Gastroesophageal sphincter (tissue), 4 donors: Measurements from ENCODE around the gene FCMR. TPM values are rescaled to one million over a fixed set of nuclear protein-coding genes. Genes with fewer than 3 reads are reported as not detected.

Source experiments
- ATAC-seq: fragments of 150-250 bp; one replicate; pipeline ENCODE4 v1.9.1; 2016; ENCODE audit warnings: mild to moderate bottlenecking, moderate library complexity
- H3K27ac ChIP-seq, 4 donors: fragments of 200-600 bp; sonication (generic) in 3 of 4; 1 replicate in 3 of 4; 2 replicates in 1 of 4; pipeline ENCODE4 v1.5.1; 2016 to 2019
- H3K27me3 ChIP-seq: fragments of 200-600 bp; sonication (generic); one replicate; pipeline ENCODE4 v1.5.1; 2019
- H3K36me3 ChIP-seq, 2 donors: fragments of 200-600 bp; sonication (generic); one replicate each; pipeline ENCODE4 v1.5.1; 2019; ENCODE audit warnings: control low read depth in 1 of 2
- H3K4me1 ChIP-seq, 3 donors: fragments of 200-600 bp; sonication (generic); 1 replicate in 2 of 3; 2 replicates in 1 of 3; pipeline ENCODE4 v1.5.1; 2016 to 2019; ENCODE audit warnings: control low read depth in 2 of 3
- H3K4me3 ChIP-seq, 2 donors: fragments of 200-600 bp; sonication (generic); one replicate each; pipeline ENCODE4 v1.5.1; 2019; ENCODE audit warnings: mild to moderate bottlenecking in 1 of 2, moderate library complexity in 1 of 2
- H3K9me3 ChIP-seq, 3 donors: fragments of 200-600 bp; sonication (generic); one replicate each; pipeline ENCODE4 v1.5.1; 2017 to 2019; ENCODE audit warnings: control low read depth in 2 of 3
- CTCF ChIP-seq, 4 experiments: fragments of 200-600 bp in 2 of 4; fragments of 450-650 bp in 2 of 4; sonication (generic) in 1 of 4; IDR thresholded peaks; one replicate each; pipeline ENCODE4 v1.5.1; 2017 to 2019; ENCODE audit warnings: antibody characterized with exemption in 4 of 4, mild to moderate bottlenecking in 2 of 4, moderate library complexity in 2 of 4
- EP300 ChIP-seq: sonication (generic); formaldehyde crosslinking; IDR thresholded peaks from one replicate; pipeline ENCODE4 v1.6.1; 2017; ENCODE audit warnings: antibody characterized with exemption, mild to moderate bottlenecking
- POLR2A ChIP-seq, 2 donors: fragments of 450-650 bp; IDR thresholded peaks; one replicate each; pipeline ENCODE4 v1.6.1; 2017; ENCODE audit warnings: antibody characterized with exemption in 2 of 2, mild to moderate bottlenecking in 2 of 2, moderate library complexity in 1 of 2
- POLR2AphosphoS5 ChIP-seq: sonication (generic); formaldehyde crosslinking; IDR thresholded peaks from one replicate; pipeline ENCODE4 v1.6.1; 2017; ENCODE audit warnings: antibody characterized with exemption
- WGBS, 2 donors: methylation state at CpG; one replicate each; pipeline ENCODE4 v1.1.5; 2018; ENCODE audit warnings: low coverage in 1 of 2; 5-methylcytosine and 5-hydroxymethylcytosine counted together
- total RNA-seq, 4 donors: library from RNA; depleted of rRNA; stranded (reverse); fragments of >200 nt; gene quantifications; one replicate each; pipeline ENCODE4 v1.1.0, GENCODE V29; 2016

Gene FCMR
- total RNA-seq, 4 donors from 2014 or later: 1.0 to 4.1 (median 1.6) TPM; not detected in 1

- Histone ChIP-seq H3K27me3 (peaks cover 51% of the 10 kb centered on the region), H3K9me3 (no peaks in the 10 kb centered on the region), H3K4me3 (peak overlapping the region; percentile 29 to 62), H3K36me3 (no peaks in the 10 kb centered on the region), H3K4me1 (peaks cover 0 to 32% (median 10%) of the 10 kb centered on the region in 3 donors), H3K27ac (peak overlapping the region in 2 of 4 donors; percentile 28 to 68)
- TF ChIP-seq CTCF (IDR thresholded peaks at IDR 0.05): no peak
- no peak for TF ChIP-seq POLR2A (IDR thresholded peaks at IDR 0.05)
- no peak for TF ChIP-seq EP300
- TF ChIP-seq POLR2AphosphoS5: no peak
- peak; percentile 5 for ATAC-seq
- 32% methylated on average over 3 of the region's 14 CpGs; no CpG with 5 or more reads in 1 of the 2 donors for WGBS, 2 donors
Observed at GRCh38 chr1:206909883-206910318, 11.8 kb downstream of the FCMR start.

- Histone ChIP-seq H3K36me3 (no peaks in the 10 kb centered on the region), H3K4me1 (peaks cover 0 to 32% (median 10%) of the 10 kb centered on the region in 3 donors), H3K4me3 (peak overlapping the region; percentile 29 to 62), H3K9me3 (no peaks in the 10 kb centered on the region), H3K27ac (peak overlapping the region in 3 of 4 donors; percentile 28 to 68 (median 52)), H3K27me3 (peaks cover 46% of the 10 kb centered on the region)
- peak; percentile 71 for ATAC-seq
- no CpG with 5 or more reads among the region's 69 CpGs for WGBS, 2 donors
- TF ChIP-seq CTCF (IDR thresholded peaks at IDR 0.05) (peak in 1 of 4 experiments; percentile 7), POLR2AphosphoS5 (peak; percentile 78), POLR2A (IDR thresholded peaks at IDR 0.05) (no peak)
Observed at GRCh38 chr1:206909161-206909882, 12.4 kb downstream of the FCMR start.

GRCh38 chr1:206908038-206908437 lies 13.7 kb downstream of the FCMR start:
- ATAC-seq: no peak
- H3K4me3 ChIP-seq: no peak overlapping the region
- peaks cover 34% of the 10 kb centered on the region for H3K27me3 ChIP-seq
- no peak overlapping the region for H3K27ac ChIP-seq
- WGBS, 2 donors: 86 to 88% methylated on average over 4 of the region's 10 CpGs
- no peaks in the 10 kb centered on the region for H3K36me3 ChIP-seq
- no peaks in the 10 kb centered on the region for H3K9me3 ChIP-seq
- peaks cover 0 to 32% (median 10%) of the 10 kb centered on the region in 3 donors for H3K4me1 ChIP-seq
- no peak for TF ChIP-seq CTCF (IDR thresholded peaks at IDR 0.05)
- TF ChIP-seq POLR2AphosphoS5: no peak
- TF ChIP-seq EP300: no peak
- no peak for TF ChIP-seq POLR2A (IDR thresholded peaks at IDR 0.05)

GRCh38 chr1:206907304-206907991 lies 14.3 kb downstream of the FCMR start:
- Histone ChIP-seq H3K9me3 (no peaks in the 10 kb centered on the region), H3K27me3 (peaks cover 29% of the 10 kb centered on the region), H3K4me1 (peaks cover 0 to 32% (median 10%) of the 10 kb centered on the region in 3 donors), H3K4me3 (no peak overlapping the region), H3K36me3 (no peaks in the 10 kb centered on the region), H3K27ac (no peak overlapping the region)
- TF ChIP-seq POLR2A (IDR thresholded peaks at IDR 0.05) (no peak), EP300 (no peak), CTCF (IDR thresholded peaks at IDR 0.05) (no peak), POLR2AphosphoS5 (no peak)
- WGBS, 2 donors: 40 to 69% methylated on average over 1 to 7 of the region's 23 CpGs
- ATAC-seq: no peak
